CD8-positive, alpha-beta memory T cell (primary cell): ENCODE data around the gene TCF4. TPM values are rescaled to one million over a fixed set of nuclear protein-coding genes. Genes with fewer than 3 reads are reported as not detected.
A peak's percentile ranks its signal among the peaks of the same experiment; 100 is the strongest.

ENCODE experiments used
- CTCF ChIA-PET: fragments of 350-600 bp; sonication (Branson Sonifier 250); formaldehyde crosslinking; loops from one replicate; lab custom pipeline; 2021; ENCODE audit warnings: antibody characterized with exemption; lab: Charles Lee
- POLR2A ChIA-PET: fragments of 350-600 bp; sonication (Branson Sonifier 250); formaldehyde crosslinking; loops from one replicate; lab custom pipeline; 2021; ENCODE audit warnings: antibody characterized with exemption; lab: Charles Lee
- DNase-seq, 5 donors: peaks; one replicate each; pipeline versions ENCODE4 v3.0.0 to v3.0.0-alpha.2; 2020 to 2022; ENCODE audit warnings: mixed read lengths in 1 of 5
- H3K27ac ChIP-seq: one replicate; pipeline ENCODE4 v1.7.0; 2013; ENCODE audit warnings: low read depth, mild to moderate bottlenecking, low read length, moderate library complexity
- H3K27me3 ChIP-seq: 2 replicates; pipeline ENCODE4 v1.7.0; 2013; ENCODE audit warnings: low read length, mild to moderate bottlenecking; ENCODE audit not compliant: insufficient read depth, poor library complexity, severe bottlenecking
- H3K36me3 ChIP-seq: 2 replicates; pipeline ENCODE4 v1.7.0; 2013; ENCODE audit warnings: mild to moderate bottlenecking, low read length, moderate library complexity; ENCODE audit not compliant: insufficient read depth
- H3K4me1 ChIP-seq: 2 replicates; pipeline ENCODE4 v1.7.0; 2013; ENCODE audit warnings: mild to moderate bottlenecking, low read length, moderate library complexity; ENCODE audit not compliant: insufficient read depth
- H3K4me3 ChIP-seq: 2 replicates; pipeline ENCODE4 v1.7.0; 2013; ENCODE audit warnings: mild to moderate bottlenecking, low read length
- H3K9me3 ChIP-seq: 2 replicates; pipeline ENCODE4 v1.7.0; 2013; ENCODE audit warnings: mild to moderate bottlenecking, low read length
- H3K27ac Mint-ChIP-seq, 8 donors: one replicate each; pipeline ENCODE4 v1.8.0; 2020 to 2021; ENCODE audit warnings: mixed read lengths in 8 of 8, mild to moderate bottlenecking in 6 of 8, inconsistent platforms in 3 of 8, moderate library complexity in 3 of 8
- H3K27me3 Mint-ChIP-seq, 2 donors: one replicate each; pipeline ENCODE4 v1.8.0; 2020 to 2021; ENCODE audit warnings: mixed read lengths in 2 of 2, mild to moderate bottlenecking in 1 of 2, moderate library complexity in 1 of 2
- H3K36me3 Mint-ChIP-seq, 3 donors: one replicate each; pipeline ENCODE4 v1.8.0; 2020 to 2021; ENCODE audit warnings: mixed read lengths in 3 of 3, inconsistent platforms in 1 of 3, mild to moderate bottlenecking in 1 of 3
- H3K4me1 Mint-ChIP-seq, 3 donors: one replicate each; pipeline ENCODE4 v1.8.0; 2020 to 2021; ENCODE audit warnings: mixed read lengths in 3 of 3, inconsistent platforms in 1 of 3, mild to moderate bottlenecking in 1 of 3
- H3K4me3 Mint-ChIP-seq, 7 donors: one replicate each; pipeline ENCODE4 v1.8.0; 2020 to 2021; ENCODE audit warnings: mixed read lengths in 7 of 7, mild to moderate bottlenecking in 6 of 7, moderate library complexity in 4 of 7, inconsistent platforms in 2 of 7
- H3K9me3 Mint-ChIP-seq, 5 donors: one replicate each; pipeline ENCODE4 v1.8.0; 2020 to 2022; ENCODE audit warnings: mixed read lengths in 5 of 5, mild to moderate bottlenecking in 3 of 5, moderate library complexity in 2 of 5, inconsistent platforms in 1 of 5
- polyA plus RNA-seq: library from polyadenylated mRNA; unstranded; fragments of 300-500 nt; fragmentation: Illumina TruSeq; gene quantifications from one replicate; pipeline ENCODE4 v1.2.3, GENCODE V29; 2021
- total RNA-seq, 2 experiments: library from RNA; stranded (reverse); gene quantifications; one replicate each; pipeline ENCODE4 v1.2.3, GENCODE V29; 2021

The TCF4 gene
- total and polyA plus RNA-seq, 3 experiments from 2014 or later = 0.18 to 0.62 (median 0.47) TPM

GRCh38 chr18:55322178-55322735 is 265.7 kb downstream of the TCF4 start:
- Histone ChIP-seq H3K4me3 (no peak overlapping the region), H3K36me3 (no peaks in the 10 kb centered on the region), H3K4me1 (no peaks in the 10 kb centered on the region), H3K9me3 (no peaks in the 10 kb centered on the region), H3K27ac (no peak overlapping the region), H3K27me3 (no peaks in the 10 kb centered on the region)
- H3K4me3 Mint-ChIP-seq = no peak overlapping the region
- POLR2A ChIA-PET = no interaction called here
- no peaks in the 10 kb centered on the region for H3K36me3 Mint-ChIP-seq
- peaks cover 0 to 12% (median 6%) of the 10 kb centered on the region in 5 donors for H3K9me3 Mint-ChIP-seq
- no peak overlapping the region for H3K27ac Mint-ChIP-seq
- H3K27me3 Mint-ChIP-seq = peaks cover 12 to 33% of the 10 kb centered on the region in 2 donors
- peaks cover 3 to 7% (median 5%) of the 10 kb centered on the region in 3 donors for H3K4me1 Mint-ChIP-seq
- CTCF ChIA-PET = no interaction called here
- DNase-seq = no peak

GRCh38 chr18:55321265-55322177 is 266.5 kb downstream of the TCF4 start:
- peaks cover 3 to 7% (median 5%) of the 10 kb centered on the region in 3 donors for H3K4me1 Mint-ChIP-seq
- ChIA-PET POLR2A (no interaction called here), CTCF (no interaction called here)
- H3K9me3 Mint-ChIP-seq = peaks cover 0 to 14% (median 4%) of the 10 kb centered on the region in 5 donors
- Histone ChIP-seq H3K9me3 (no peaks in the 10 kb centered on the region), H3K36me3 (no peaks in the 10 kb centered on the region), H3K27me3 (no peaks in the 10 kb centered on the region), H3K4me3 (no peak overlapping the region), H3K4me1 (no peaks in the 10 kb centered on the region), H3K27ac (no peak overlapping the region)
- no peak for DNase-seq
- H3K36me3 Mint-ChIP-seq = no peaks in the 10 kb centered on the region
- peak overlapping the region in 4 of 7 donors; percentile 19 to 64 (median 32) for H3K4me3 Mint-ChIP-seq
- H3K27ac Mint-ChIP-seq = no peak overlapping the region
- peaks cover 12 to 33% of the 10 kb centered on the region in 2 donors for H3K27me3 Mint-ChIP-seq

- Mint-ChIP-seq H3K4me3 (no peak overlapping the region), H3K4me1 (peaks cover 3 to 7% (median 5%) of the 10 kb centered on the region in 3 donors), H3K9me3 (peaks cover 0 to 17% (median 4%) of the 10 kb centered on the region in 5 donors), H3K27ac (no peak overlapping the region), H3K36me3 (no peaks in the 10 kb centered on the region), H3K27me3 (peaks cover 14 to 33% of the 10 kb centered on the region in 2 donors)
- POLR2A ChIA-PET = no interaction called here
- H3K27ac ChIP-seq = no peak overlapping the region
- H3K4me1 ChIP-seq = no peaks in the 10 kb centered on the region
- CTCF ChIA-PET = no interaction called here
- H3K36me3 ChIP-seq = no peaks in the 10 kb centered on the region
- no peak overlapping the region for H3K4me3 ChIP-seq
- H3K27me3 ChIP-seq = no peaks in the 10 kb centered on the region
- no peak for DNase-seq
- no peaks in the 10 kb centered on the region for H3K9me3 ChIP-seq
Measured at GRCh38 chr18:55320424-55321264, 267.3 kb downstream of the TCF4 start.

GRCh38 chr18:55319459-55320193 is 268.4 kb downstream of the TCF4 start:
- H3K9me3 ChIP-seq = no peaks in the 10 kb centered on the region
- peaks cover 3 to 7% (median 5%) of the 10 kb centered on the region in 3 donors for H3K4me1 Mint-ChIP-seq
- no peaks in the 10 kb centered on the region for H3K4me1 ChIP-seq
- no peak overlapping the region for H3K27ac Mint-ChIP-seq
- ChIA-PET CTCF (no interaction called here), POLR2A (no interaction called here)
- H3K36me3 Mint-ChIP-seq = no peaks in the 10 kb centered on the region
- no peak overlapping the region for H3K27ac ChIP-seq
- no peaks in the 10 kb centered on the region for H3K27me3 ChIP-seq
- H3K9me3 Mint-ChIP-seq = peaks cover 0 to 17% (median 4%) of the 10 kb centered on the region in 5 donors
- DNase-seq = no peak
- H3K36me3 ChIP-seq = no peaks in the 10 kb centered on the region
- no peak overlapping the region for H3K4me3 ChIP-seq
- no peak overlapping the region for H3K4me3 Mint-ChIP-seq
- H3K27me3 Mint-ChIP-seq = peaks cover 14 to 33% of the 10 kb centered on the region in 2 donors

- H3K9me3 Mint-ChIP-seq = peaks cover 0 to 17% (median 4%) of the 10 kb centered on the region in 5 donors
- CTCF ChIA-PET = no interaction called here
- H3K27ac Mint-ChIP-seq = no peak overlapping the region
- H3K36me3 ChIP-seq = no peaks in the 10 kb centered on the region
- H3K27me3 Mint-ChIP-seq = peaks cover 14 to 30% of the 10 kb centered on the region in 2 donors
- no peak overlapping the region for H3K4me3 ChIP-seq
- H3K9me3 ChIP-seq = no peaks in the 10 kb centered on the region
- POLR2A ChIA-PET = no interaction called here
- H3K4me1 Mint-ChIP-seq = peaks cover 3 to 7% (median 5%) of the 10 kb centered on the region in 3 donors
- no peaks in the 10 kb centered on the region for H3K27me3 ChIP-seq
- H3K27ac ChIP-seq = no peak overlapping the region
- no peaks in the 10 kb centered on the region for H3K4me1 ChIP-seq
- H3K4me3 Mint-ChIP-seq = no peak overlapping the region
- no peaks in the 10 kb centered on the region for H3K36me3 Mint-ChIP-seq
- no peak for DNase-seq
Measured at GRCh38 chr18:55318951-55319441, 269.0 kb downstream of the TCF4 start.

GRCh38 chr18:55317864-55318263 is 270.1 kb downstream of the TCF4 start:
- POLR2A ChIA-PET = no interaction called here

GRCh38 chr18:55317324-55317723 is 270.7 kb downstream of the TCF4 start:
- no peak overlapping the region for H3K4me3 Mint-ChIP-seq
- peaks cover 5 to 22% of the 10 kb centered on the region in 2 donors for H3K27me3 Mint-ChIP-seq
- H3K4me1 Mint-ChIP-seq = peaks cover 3 to 7% (median 5%) of the 10 kb centered on the region in 3 donors
- no peaks in the 10 kb centered on the region for H3K9me3 ChIP-seq
- H3K9me3 Mint-ChIP-seq = peaks cover 0 to 13% (median 4%) of the 10 kb centered on the region in 5 donors
- no peaks in the 10 kb centered on the region for H3K27me3 ChIP-seq
- POLR2A ChIA-PET = no interaction called here
- no peak overlapping the region for H3K27ac ChIP-seq
- no peaks in the 10 kb centered on the region for H3K36me3 Mint-ChIP-seq
- no peak overlapping the region for H3K4me3 ChIP-seq
- H3K36me3 ChIP-seq = no peaks in the 10 kb centered on the region
- H3K27ac Mint-ChIP-seq = no peak overlapping the region
- H3K4me1 ChIP-seq = no peaks in the 10 kb centered on the region
- CTCF ChIA-PET = no interaction called here
- no peak for DNase-seq

More at GRCh38 chr18:55317864-55318263, 270.1 kb downstream of the TCF4 start:
- Mint-ChIP-seq H3K36me3 (no peaks in the 10 kb centered on the region), H3K27me3 (peaks cover 6 to 22% of the 10 kb centered on the region in 2 donors), H3K27ac (no peak overlapping the region), H3K9me3 (peaks cover 0 to 13% (median 4%) of the 10 kb centered on the region in 5 donors), H3K4me1 (peaks cover 3 to 7% (median 5%) of the 10 kb centered on the region in 3 donors), H3K4me3 (no peak overlapping the region)
- H3K4me1 ChIP-seq = no peaks in the 10 kb centered on the region
- H3K27ac ChIP-seq = no peak overlapping the region
- H3K9me3 ChIP-seq = no peaks in the 10 kb centered on the region
- no peaks in the 10 kb centered on the region for H3K36me3 ChIP-seq
- DNase-seq = no peak
- no peaks in the 10 kb centered on the region for H3K27me3 ChIP-seq
- H3K4me3 ChIP-seq = no peak overlapping the region
- CTCF ChIA-PET = no interaction called here
